ENCODE measurements around the gene LAMA3. TPM values are rescaled to one million over a fixed set of nuclear protein-coding genes. Genes with fewer than 3 reads are reported as not detected.

Gene LAMA3
- total and polyA plus RNA-seq, 2 donors from 2014 or later: 4.4 to 66.0 TPM

GRCh38 chr18:23872701-23873550, 183.7 kb downstream of the LAMA3 start:
- no peaks in the 10 kb centered on the region for H3K4me1 ChIP-seq (ENCODE audit: control insufficient read depth in 2 of 3, insufficient read depth in 2 of 3, low read depth in 1 of 3, low read length in 3 of 3)
- H3K36me3 ChIP-seq (ENCODE audit: control insufficient read depth in 2 of 3, insufficient read depth in 3 of 3, low read length in 3 of 3): no peaks in the 10 kb centered on the region
- FAIRE-seq: no peak
- DNase-seq: peak; percentile 54 to 93 (median 82)
- H3K9ac ChIP-seq (ENCODE audit: low read length in 3 of 3): peak overlapping the region in 1 of 3 donors; percentile 29
- intact Hi-C loops (cut with DNase I): no loop called here
- no peak for TF ChIP-seq CTCF (IDR thresholded peaks at IDR 0.05; ENCODE audit: borderline replicate concordance, extremely low read depth, insufficient read depth)
- no peaks in the 10 kb centered on the region for H3K9me3 ChIP-seq (ENCODE audit: control insufficient read depth in 2 of 3, insufficient read depth in 1 of 3, low read length in 3 of 3)
- no peaks in the 10 kb centered on the region for H3K27me3 ChIP-seq (ENCODE audit: control insufficient read depth, insufficient read depth, low read length)
- no peak overlapping the region for H3K27ac ChIP-seq (ENCODE audit: low read depth in 2 of 2, low read length in 2 of 2)
- peak overlapping the region in 2 of 3 donors; percentile 0 to 16 for H3K4me3 ChIP-seq (ENCODE audit: low read length in 3 of 3)

- Histone ChIP-seq H3K27me3 (ENCODE audit: control insufficient read depth, insufficient read depth, low read length) (no peaks in the 10 kb centered on the region), H3K9ac (ENCODE audit: low read length in 3 of 3) (no peak overlapping the region), H3K4me1 (ENCODE audit: control insufficient read depth in 2 of 3, insufficient read depth in 2 of 3, low read depth in 1 of 3, low read length in 3 of 3) (peaks cover 0 to 2% (median 0%) of the 10 kb centered on the region in 3 donors), H3K9me3 (ENCODE audit: control insufficient read depth in 2 of 3, insufficient read depth in 1 of 3, low read length in 3 of 3) (no peaks in the 10 kb centered on the region), H3K4me3 (ENCODE audit: low read length in 3 of 3) (no peak overlapping the region), H3K27ac (ENCODE audit: low read depth in 2 of 2, low read length in 2 of 2) (no peak overlapping the region), H3K36me3 (ENCODE audit: control insufficient read depth in 2 of 3, insufficient read depth in 3 of 3, low read length in 3 of 3) (no peaks in the 10 kb centered on the region)
- intact Hi-C loops (cut with DNase I): no loop called here
- FAIRE-seq: no peak
- DNase-seq: no peak
- no peak for TF ChIP-seq CTCF (IDR thresholded peaks at IDR 0.05; ENCODE audit: borderline replicate concordance, extremely low read depth, insufficient read depth)
These were observed 187.0 kb downstream of the LAMA3 start for GRCh38 chr18:23875966-23876895.

GRCh38 chr18:23876921-23877320, 187.7 kb downstream of the LAMA3 start:
- intact Hi-C loops (cut with DNase I): no loop called here
- peaks cover 0 to 2% (median 0%) of the 10 kb centered on the region in 3 donors for H3K4me1 ChIP-seq (ENCODE audit: control insufficient read depth in 2 of 3, insufficient read depth in 2 of 3, low read depth in 1 of 3, low read length in 3 of 3)
- no peaks in the 10 kb centered on the region for H3K27me3 ChIP-seq (ENCODE audit: control insufficient read depth, insufficient read depth, low read length)
- H3K9me3 ChIP-seq (ENCODE audit: control insufficient read depth in 2 of 3, insufficient read depth in 1 of 3, low read length in 3 of 3): no peaks in the 10 kb centered on the region
- no peak for TF ChIP-seq CTCF (IDR thresholded peaks at IDR 0.05; ENCODE audit: borderline replicate concordance, extremely low read depth, insufficient read depth)
- H3K9ac ChIP-seq (ENCODE audit: low read length in 3 of 3): no peak overlapping the region
- no peaks in the 10 kb centered on the region for H3K36me3 ChIP-seq (ENCODE audit: control insufficient read depth in 2 of 3, insufficient read depth in 3 of 3, low read length in 3 of 3)
- H3K4me3 ChIP-seq (ENCODE audit: low read length in 3 of 3): no peak overlapping the region
- H3K27ac ChIP-seq (ENCODE audit: low read depth in 2 of 2, low read length in 2 of 2): no peak overlapping the region
- FAIRE-seq (no peak), DNase-seq (no peak)
